ENCODE results near the gene PLSCR5.
A peak's percentile ranks its signal among the peaks of the same experiment; 100 is the strongest.

The PLSCR5 gene

DNA sequence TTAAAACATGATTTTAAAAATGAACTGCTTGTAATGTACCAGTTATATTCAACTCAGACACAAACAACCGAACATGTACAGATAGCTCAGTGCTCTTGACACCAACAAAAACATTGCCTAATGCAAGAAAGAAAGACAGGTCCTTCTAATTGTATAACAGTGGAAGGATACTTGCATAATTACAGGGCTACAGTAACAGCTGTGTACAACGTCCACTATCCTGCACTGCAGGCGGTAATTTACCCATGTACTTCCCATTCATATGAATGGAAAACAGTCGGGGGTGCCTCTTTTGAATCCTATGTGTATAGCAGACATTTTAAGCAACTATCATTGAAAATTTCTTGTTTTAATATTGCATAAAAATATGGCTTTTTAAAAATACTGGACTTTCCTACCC, 41.1 kb upstream of the PLSCR5 start:
- no peak overlapping the region for H3K4me2 ChIP-seq (ENCODE audit: low read length)
- H3K9me2 ChIP-seq (ENCODE audit: low read depth, low read length): no peaks in the 10 kb centered on the region
- H3K27me3 ChIP-seq (ENCODE audit: insufficient read depth, low read length): no peaks in the 10 kb centered on the region
- H2AFZ ChIP-seq (ENCODE audit: low read length): no peak overlapping the region
- TF ChIP-seq EZH2 (IDR thresholded peaks at IDR 0.05; ENCODE audit: borderline replicate concordance, low read length): no peak
- TF ChIP-seq, protein P1, sequence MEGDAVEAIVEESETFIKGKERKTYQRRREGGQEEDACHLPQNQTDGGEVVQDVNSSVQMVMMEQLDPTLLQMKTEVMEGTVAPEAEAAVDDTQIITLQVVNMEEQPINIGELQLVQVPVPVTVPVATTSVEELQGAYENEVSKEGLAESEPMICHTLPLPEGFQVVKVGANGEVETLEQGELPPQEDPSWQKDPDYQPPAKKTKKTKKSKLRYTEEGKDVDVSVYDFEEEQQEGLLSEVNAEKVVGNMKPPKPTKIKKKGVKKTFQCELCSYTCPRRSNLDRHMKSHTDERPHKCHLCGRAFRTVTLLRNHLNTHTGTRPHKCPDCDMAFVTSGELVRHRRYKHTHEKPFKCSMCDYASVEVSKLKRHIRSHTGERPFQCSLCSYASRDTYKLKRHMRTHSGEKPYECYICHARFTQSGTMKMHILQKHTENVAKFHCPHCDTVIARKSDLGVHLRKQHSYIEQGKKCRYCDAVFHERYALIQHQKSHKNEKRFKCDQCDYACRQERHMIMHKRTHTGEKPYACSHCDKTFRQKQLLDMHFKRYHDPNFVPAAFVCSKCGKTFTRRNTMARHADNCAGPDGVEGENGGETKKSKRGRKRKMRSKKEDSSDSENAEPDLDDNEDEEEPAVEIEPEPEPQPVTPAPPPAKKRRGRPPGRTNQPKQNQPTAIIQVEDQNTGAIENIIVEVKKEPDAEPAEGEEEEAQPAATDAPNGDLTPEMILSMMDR (IDR thresholded peaks at IDR 0.05; ENCODE audit: low read length): no peak
- H3F3A ChIP-seq (ENCODE audit: insufficient read depth, low read length): no peaks in the 10 kb centered on the region
- no peaks in the 10 kb centered on the region for H3K36me3 ChIP-seq (ENCODE audit: insufficient read depth, low read length)
- no peaks in the 10 kb centered on the region for H4K20me1 ChIP-seq (ENCODE audit: insufficient read depth, low read length)
- H3K79me2 ChIP-seq (ENCODE audit: insufficient read depth, low read length): no peaks in the 10 kb centered on the region
- no peak overlapping the region for H3K4me3 ChIP-seq (ENCODE audit: low read depth, low read length, poor library complexity, severe bottlenecking)
- H3K9me3 ChIP-seq (ENCODE audit: low read length): no peaks in the 10 kb centered on the region
- no peak overlapping the region for H3K9ac ChIP-seq (ENCODE audit: low read length)
- no peaks in the 10 kb centered on the region for H3K4me1 ChIP-seq (ENCODE audit: insufficient read depth, low read length, severe bottlenecking)
- H3K27ac ChIP-seq (ENCODE audit: low read depth, low read length, poor library complexity, severe bottlenecking): no peak overlapping the region

DNA sequence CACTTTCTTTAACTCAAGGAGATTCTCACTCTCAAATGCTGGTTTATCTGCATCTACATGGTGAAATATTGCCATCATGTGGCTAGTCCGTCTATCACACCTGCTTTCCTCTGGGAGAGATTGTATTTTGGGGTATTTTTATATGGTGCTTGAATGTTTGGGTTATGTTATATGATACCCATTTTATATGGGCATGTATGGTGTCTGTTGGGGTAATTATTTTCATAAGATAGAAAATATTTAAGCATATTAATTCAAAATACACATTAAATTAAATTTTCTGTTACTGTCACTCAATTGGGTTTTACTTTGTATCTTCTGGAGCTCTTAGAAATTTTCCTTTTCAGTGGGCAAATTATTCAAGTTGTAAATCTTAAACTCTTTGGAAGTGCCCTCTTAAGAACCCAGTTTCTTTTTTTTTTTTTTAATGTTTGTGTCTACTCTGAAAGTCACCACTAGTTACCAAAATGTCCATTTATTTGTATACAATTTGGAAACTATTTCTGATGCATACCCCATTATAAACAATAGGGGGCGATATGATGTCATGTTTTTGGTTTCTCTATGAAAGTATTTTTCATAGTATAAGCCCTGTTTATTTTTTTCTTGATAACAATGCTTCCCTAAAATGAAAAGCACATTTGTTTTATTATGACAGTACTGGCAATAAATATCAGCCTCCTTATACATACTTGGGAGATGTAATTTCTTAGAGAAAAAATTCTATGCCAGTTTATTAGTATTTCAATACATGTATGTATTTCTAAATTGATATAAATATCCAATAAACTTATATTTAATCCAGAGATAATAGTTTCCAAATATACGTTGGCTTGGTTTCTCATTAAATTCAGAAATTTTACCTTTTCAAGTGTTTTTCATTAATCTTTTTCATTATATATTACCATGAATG, 36.1 kb upstream of the PLSCR5 start:
- Histone ChIP-seq H3K36me3 (ENCODE audit: insufficient read depth, low read length) (no peaks in the 10 kb centered on the region), H3K9me2 (ENCODE audit: low read depth, low read length) (no peaks in the 10 kb centered on the region), H3K4me2 (ENCODE audit: low read length) (no peak overlapping the region), H3K4me3 (ENCODE audit: low read depth, low read length, poor library complexity, severe bottlenecking) (no peak overlapping the region), H3K79me2 (ENCODE audit: insufficient read depth, low read length) (no peaks in the 10 kb centered on the region), H3K9ac (ENCODE audit: low read length) (no peak overlapping the region), H3K27me3 (ENCODE audit: insufficient read depth, low read length) (no peaks in the 10 kb centered on the region), H3K27ac (ENCODE audit: low read depth, low read length, poor library complexity, severe bottlenecking) (no peak overlapping the region), H3K9me3 (ENCODE audit: low read length) (no peaks in the 10 kb centered on the region), H3K4me1 (ENCODE audit: insufficient read depth, low read length, severe bottlenecking) (no peaks in the 10 kb centered on the region), H3F3A (ENCODE audit: insufficient read depth, low read length) (no peaks in the 10 kb centered on the region), H4K20me1 (ENCODE audit: insufficient read depth, low read length) (no peaks in the 10 kb centered on the region), H2AFZ (ENCODE audit: low read length) (no peak overlapping the region)
- TF ChIP-seq, protein P1 (IDR thresholded peaks at IDR 0.05; ENCODE audit: low read length): peak; percentile 57
- TF ChIP-seq EZH2 (IDR thresholded peaks at IDR 0.05; ENCODE audit: borderline replicate concordance, low read length): no peak

DNA sequence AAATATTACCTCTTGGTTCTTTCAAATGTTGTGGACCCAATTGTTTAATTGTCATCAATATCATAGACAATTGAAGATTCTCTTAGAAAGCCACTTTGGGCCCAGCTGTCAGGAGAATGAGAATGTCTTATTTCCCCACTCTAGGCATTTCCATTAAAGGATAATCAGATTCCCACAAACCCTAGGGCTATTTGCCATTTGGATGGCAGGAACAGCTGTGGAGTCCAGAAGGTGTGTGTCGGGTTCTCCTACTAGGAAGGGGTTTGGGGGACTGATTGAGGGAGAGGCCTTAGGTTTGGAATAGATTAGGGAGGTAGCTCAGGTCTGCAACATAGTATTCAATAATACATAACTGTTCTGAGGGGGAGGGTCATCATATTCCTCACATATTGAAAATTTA, 35.2 kb upstream of the PLSCR5 start:
- H4K20me1 ChIP-seq (ENCODE audit: insufficient read depth, low read length): no peaks in the 10 kb centered on the region
- H3K79me2 ChIP-seq (ENCODE audit: insufficient read depth, low read length): no peaks in the 10 kb centered on the region
- H3K9me3 ChIP-seq (ENCODE audit: low read length): no peaks in the 10 kb centered on the region
- H3K4me1 ChIP-seq (ENCODE audit: insufficient read depth, low read length, severe bottlenecking): no peaks in the 10 kb centered on the region
- H3K27me3 ChIP-seq (ENCODE audit: insufficient read depth, low read length): no peaks in the 10 kb centered on the region
- TF ChIP-seq, protein P1 (IDR thresholded peaks at IDR 0.05; ENCODE audit: low read length): no peak
- TF ChIP-seq EZH2 (IDR thresholded peaks at IDR 0.05; ENCODE audit: borderline replicate concordance, low read length): no peak
- no peak overlapping the region for H3K27ac ChIP-seq (ENCODE audit: low read depth, low read length, poor library complexity, severe bottlenecking)
- no peak overlapping the region for H3K4me3 ChIP-seq (ENCODE audit: low read depth, low read length, poor library complexity, severe bottlenecking)
- no peaks in the 10 kb centered on the region for H3K36me3 ChIP-seq (ENCODE audit: insufficient read depth, low read length)
- H3K4me2 ChIP-seq (ENCODE audit: low read length): no peak overlapping the region
- H3K9me2 ChIP-seq (ENCODE audit: low read depth, low read length): no peaks in the 10 kb centered on the region
- no peak overlapping the region for H2AFZ ChIP-seq (ENCODE audit: low read length)
- H3F3A ChIP-seq (ENCODE audit: insufficient read depth, low read length): no peaks in the 10 kb centered on the region
- no peak overlapping the region for H3K9ac ChIP-seq (ENCODE audit: low read length)
